SU-DHL-6 (cell line): ENCODE results near the gene SALL3.

Experiments used
- H2AFZ ChIP-seq: fragments of 200-600 bp; sonication (generic); 2 replicates; pipeline ENCODE4 v1.6.1; 2014; ENCODE audit warnings: low read depth, mild to moderate bottlenecking, moderate library complexity, mixed read lengths, antibody characterized with exemption, low read length; ENCODE audit not compliant: severe bottlenecking
- H3F3A ChIP-seq: fragments of 200-600 bp; shearing (Covaris generic); 2 replicates; pipeline ENCODE4 v1.6.0; 2016; ENCODE audit warnings: antibody characterized with exemption, mild to moderate bottlenecking; ENCODE audit not compliant: insufficient read depth
- H3K27ac ChIP-seq: fragments of 200-600 bp; sonication (generic); 2 replicates; pipeline ENCODE4 v1.5.1; 2016; ENCODE audit warnings: low read depth, mild to moderate bottlenecking, low read length, moderate library complexity, mixed read lengths
- H3K27me3 ChIP-seq: fragments of 200-600 bp; sonication (generic), shearing (Covaris generic); 2 replicates; pipeline ENCODE4 v1.6.0; 2014; ENCODE audit warnings: mild to moderate bottlenecking, low read length
- H3K36me3 ChIP-seq: fragments of 200-600 bp; sonication (generic); 2 replicates; pipeline ENCODE4 v1.6.1; 2014; ENCODE audit warnings: mild to moderate bottlenecking, low read length, mixed read lengths
- H3K4me2 ChIP-seq: fragments of 300-600, 200-600 bp; shearing (Covaris generic), sonication (generic); 2 replicates; pipeline ENCODE4 v1.6.0; 2014; ENCODE audit warnings: low read length, low read depth, mild to moderate bottlenecking; ENCODE audit not compliant: poor library complexity, severe bottlenecking
- H3K4me3 ChIP-seq: fragments of 200-600 bp; sonication (generic); 2 replicates; pipeline ENCODE4 v1.5.1; 2014; ENCODE audit warnings: antibody characterized with exemption, low read length, mild to moderate bottlenecking, mixed read lengths; ENCODE audit not compliant: insufficient read depth, poor library complexity, severe bottlenecking
- H3K79me2 ChIP-seq: fragments of 200-600 bp; sonication (generic); 2 replicates; pipeline ENCODE4 v1.6.1; 2014; ENCODE audit warnings: mild to moderate bottlenecking, low read length, moderate library complexity; ENCODE audit not compliant: insufficient read depth
- H3K9ac ChIP-seq: fragments of 200-600 bp; sonication (generic); 2 replicates; pipeline ENCODE4 v1.7.0; 2014; ENCODE audit warnings: mild to moderate bottlenecking, low read length
- H3K9me2 ChIP-seq: fragments of 200-600 bp; sonication (generic); replicated peaks from 2 replicates; pipeline ENCODE4 v1.6.1; 2014; ENCODE audit warnings: low read length; ENCODE audit not compliant: insufficient read depth
- H3K9me3 ChIP-seq: fragments of 200-600 bp; sonication (generic); 2 replicates; pipeline ENCODE4 v1.6.1; 2014; ENCODE audit warnings: low read length, mixed read lengths; ENCODE audit not compliant: insufficient read depth
- H4K20me1 ChIP-seq: fragments of 200-600 bp; sonication (generic); 2 replicates; pipeline ENCODE4 v1.6.1; 2014; ENCODE audit warnings: low read depth, mild to moderate bottlenecking, antibody characterized with exemption, low read length, moderate library complexity, mixed read lengths
- CTCF ChIP-seq: fragments of 200-600 bp; sonication (generic); IDR thresholded peaks from one replicate; pipeline ENCODE4 v1.5.1; 2017; ENCODE audit warnings: antibody characterized with exemption, mild to moderate bottlenecking, low read length, moderate library complexity; ENCODE audit not compliant: insufficient read depth, poor library complexity, severe bottlenecking
- EZH2phosphoT487 ChIP-seq: fragments of 200-600 bp; sonication (generic), shearing (Covaris generic); conservative IDR thresholded peaks from 2 replicates; pipeline ENCODE4 v1.6.1; 2018; ENCODE audit warnings: mild to moderate bottlenecking, antibody characterized with exemption, low read length, moderate library complexity, mixed read lengths

Gene SALL3

GRCh38 chr18:78996741-78997490 is 17.3 kb downstream of the SALL3 start:
- Histone ChIP-seq H3F3A (no peaks in the 10 kb centered on the region), H3K4me2 (no peak overlapping the region), H4K20me1 (no peaks in the 10 kb centered on the region), H3K27me3 (no peaks in the 10 kb centered on the region), H3K27ac (no peak overlapping the region), H3K9ac (no peak overlapping the region), H3K36me3 (no peaks in the 10 kb centered on the region), H3K79me2 (no peaks in the 10 kb centered on the region), H3K9me2 (no peaks in the 10 kb centered on the region), H3K9me3 (no peaks in the 10 kb centered on the region), H2AFZ (no peak overlapping the region), H3K4me3 (no peak overlapping the region)
- TF ChIP-seq CTCF: no peak
- no peak for TF ChIP-seq EZH2phosphoT487

GRCh38 chr18:78998371-78999071 is 18.9 kb downstream of the SALL3 start:
- H3K27ac ChIP-seq: no peak overlapping the region
- TF ChIP-seq CTCF: no peak
- TF ChIP-seq EZH2phosphoT487: no peak
- H4K20me1 ChIP-seq: no peaks in the 10 kb centered on the region
- H2AFZ ChIP-seq: no peak overlapping the region
- no peaks in the 10 kb centered on the region for H3K36me3 ChIP-seq
- no peaks in the 10 kb centered on the region for H3K27me3 ChIP-seq
- H3K9ac ChIP-seq: no peak overlapping the region
- no peaks in the 10 kb centered on the region for H3K9me3 ChIP-seq
- H3K79me2 ChIP-seq: no peaks in the 10 kb centered on the region
- H3K4me2 ChIP-seq: no peak overlapping the region
- no peak overlapping the region for H3K4me3 ChIP-seq
- H3K9me2 ChIP-seq: no peaks in the 10 kb centered on the region
- H3F3A ChIP-seq: no peaks in the 10 kb centered on the region

DNA sequence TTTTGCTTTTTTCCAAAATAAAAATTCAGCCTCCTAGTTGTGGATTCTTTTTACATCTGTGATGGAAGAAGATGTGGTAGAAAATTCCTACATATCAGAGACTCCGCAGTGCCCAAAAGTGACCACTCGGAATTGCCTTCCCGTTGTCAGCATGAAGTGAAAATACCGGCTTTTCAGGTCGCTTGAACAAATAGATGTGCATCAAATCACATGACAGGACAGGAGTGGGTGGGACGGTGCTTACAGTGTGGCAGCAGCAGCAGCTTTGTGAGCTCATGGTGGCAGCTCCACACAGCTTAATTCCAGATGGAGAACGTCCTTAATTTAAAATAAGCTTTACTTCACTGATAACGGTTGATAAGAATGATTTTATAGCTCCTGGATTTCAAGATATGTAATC is 20.3 kb downstream of the SALL3 start:
- H3K9ac ChIP-seq: no peak overlapping the region
- H3K27me3 ChIP-seq: no peaks in the 10 kb centered on the region
- H3K9me3 ChIP-seq: no peaks in the 10 kb centered on the region
- no peak overlapping the region for H3K4me3 ChIP-seq
- TF ChIP-seq EZH2phosphoT487 (no peak), CTCF (no peak)
- H3K4me2 ChIP-seq: no peak overlapping the region
- no peak overlapping the region for H2AFZ ChIP-seq
- H3K27ac ChIP-seq: no peak overlapping the region
- H4K20me1 ChIP-seq: no peaks in the 10 kb centered on the region
- H3K79me2 ChIP-seq: no peaks in the 10 kb centered on the region
- H3K36me3 ChIP-seq: no peaks in the 10 kb centered on the region
- no peaks in the 10 kb centered on the region for H3K9me2 ChIP-seq
- no peaks in the 10 kb centered on the region for H3F3A ChIP-seq
